Esophagus (tissue), 2 donors: ENCODE results near the gene FBXO34. TPM values are rescaled to one million over a fixed set of nuclear protein-coding genes. Genes with fewer than 3 reads are reported as not detected.
A peak's percentile ranks its signal among the peaks of the same experiment; 100 is the strongest.

Source experiments
- H3K27ac ChIP-seq, 2 donors: one replicate each; pipeline ENCODE4 v1.5.1; 2013; ENCODE audit warnings: low read depth in 2 of 2, mild to moderate bottlenecking in 2 of 2, inconsistent platforms in 1 of 2, low read length in 1 of 2, moderate library complexity in 1 of 2
- H3K27me3 ChIP-seq, 2 donors: one replicate each; pipeline ENCODE4 v1.6.1; 2013; ENCODE audit warnings: low read length in 2 of 2, control low read depth in 1 of 2, mild to moderate bottlenecking in 1 of 2; ENCODE audit not compliant: insufficient read depth in 2 of 2, control insufficient read depth in 1 of 2
- H3K36me3 ChIP-seq, 2 donors: one replicate each; pipeline ENCODE4 v1.6.1; 2013; ENCODE audit warnings: low read length in 1 of 2; ENCODE audit not compliant: control insufficient read depth in 2 of 2, insufficient read depth in 2 of 2
- H3K4me1 ChIP-seq, 2 donors: one replicate each; pipeline ENCODE4 v1.6.1; 2013; ENCODE audit warnings: low read length in 1 of 2; ENCODE audit not compliant: control insufficient read depth in 2 of 2, insufficient read depth in 2 of 2
- H3K4me3 ChIP-seq, 2 donors: one replicate each; pipeline ENCODE4 v1.5.1; 2013; ENCODE audit warnings: low read length in 2 of 2, mild to moderate bottlenecking in 2 of 2, low read depth in 1 of 2, moderate library complexity in 1 of 2
- H3K9me3 ChIP-seq, 2 donors: one replicate each; pipeline ENCODE4 v1.6.1; 2013; ENCODE audit warnings: mild to moderate bottlenecking in 2 of 2, low read depth in 1 of 2, low read length in 1 of 2, moderate library complexity in 1 of 2; ENCODE audit not compliant: control insufficient read depth in 2 of 2, insufficient read depth in 1 of 2
- WGBS, 2 donors: extraction: QIAGEN DNeasy Blood & Tissue Kit; methylation state at CpG; one replicate each; pipeline ENCODE4 v1.1.7; 2013; 5-methylcytosine and 5-hydroxymethylcytosine counted together
- polyA plus RNA-seq, 2 donors: library from polyadenylated mRNA; stranded (reverse); fragments of 200-250 nt; gene quantifications; one replicate each; pipeline ENCODE4 v1.2.3, GENCODE V29; 2013
- donor health status: healthy with polysubstance abuse.
- donor health status: Bipolar disorder and iron deficiency.

The FBXO34 gene
- polyA plus RNA-seq, 2 donors = 24.3 to 36.8 TPM

- Histone ChIP-seq H3K36me3 (peaks cover 0 to 18% of the 10 kb centered on the region in 2 donors), H3K4me3 (no peak overlapping the region), H3K4me1 (no peaks in the 10 kb centered on the region), H3K9me3 (no peaks in the 10 kb centered on the region), H3K27ac (no peak overlapping the region), H3K27me3 (no peaks in the 10 kb centered on the region)
- 44 to 46% methylated on average over 4 of the region's 4 CpGs for WGBS, 2 donors
Observed at GRCh38 chr14:55348766-55349453, 77.7 kb downstream of the FBXO34 start.

DNA sequence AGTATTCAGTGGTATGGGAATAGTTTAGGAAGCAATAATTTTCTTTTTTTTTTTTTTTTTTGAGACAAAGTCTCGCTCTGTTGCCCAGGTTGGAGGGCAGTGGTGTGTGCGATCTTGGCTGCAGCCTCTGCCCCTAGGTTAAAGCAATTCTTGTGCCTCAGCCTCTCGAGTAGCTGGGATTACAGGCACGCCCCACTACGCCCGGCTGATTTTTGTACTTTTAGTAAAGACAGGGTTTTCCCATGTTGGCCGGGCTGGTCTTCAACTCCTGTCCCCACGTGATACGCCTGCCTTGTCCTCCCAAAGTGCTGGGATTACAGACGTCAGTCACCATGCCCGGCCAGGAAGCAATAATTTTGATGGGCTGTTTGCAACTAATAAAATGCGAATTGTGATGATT lies 78.3 kb downstream of the FBXO34 start:
- Histone ChIP-seq H3K27ac (no peak overlapping the region), H3K27me3 (no peaks in the 10 kb centered on the region), H3K4me3 (no peak overlapping the region), H3K4me1 (peaks cover 0 to 3% of the 10 kb centered on the region in 2 donors), H3K9me3 (no peaks in the 10 kb centered on the region), H3K36me3 (peaks cover 0 to 18% of the 10 kb centered on the region in 2 donors)
- WGBS, 2 donors = 59 to 65% methylated on average over 12 of the region's 12 CpGs

- no peaks in the 10 kb centered on the region for H3K27me3 ChIP-seq
- H3K9me3 ChIP-seq = no peaks in the 10 kb centered on the region
- H3K27ac ChIP-seq = no peak overlapping the region
- WGBS, 2 donors = 95 to 97% methylated on average over 4 of the region's 4 CpGs
- H3K4me3 ChIP-seq = no peak overlapping the region
- H3K36me3 ChIP-seq = peaks cover 0 to 20% of the 10 kb centered on the region in 2 donors
- H3K4me1 ChIP-seq = peaks cover 0 to 3% of the 10 kb centered on the region in 2 donors
Observed at GRCh38 chr14:55350461-55350860, 79.2 kb downstream of the FBXO34 start.

DNA sequence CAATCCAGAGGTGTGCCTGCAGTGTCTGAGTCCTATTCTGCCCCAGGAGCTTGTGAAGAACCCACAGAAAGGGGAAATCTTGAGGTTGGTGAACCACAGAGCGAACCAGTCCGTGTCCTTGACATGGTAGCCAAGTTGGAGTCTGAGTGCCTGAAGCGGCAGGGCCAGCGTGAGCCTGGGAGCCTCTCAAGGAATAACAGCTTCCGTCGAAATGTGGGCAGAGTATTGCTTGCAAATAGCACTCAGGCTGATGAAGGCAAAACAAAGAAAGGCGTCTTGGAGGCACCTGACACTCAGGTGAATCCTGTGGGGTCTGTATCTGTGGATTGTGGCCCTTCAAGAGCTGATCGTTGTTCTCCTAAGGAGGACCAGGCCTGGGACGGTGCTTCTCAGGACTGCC lies 79.9 kb downstream of the FBXO34 start:
- Histone ChIP-seq H3K4me1 (peaks cover 0 to 3% of the 10 kb centered on the region in 2 donors), H3K9me3 (no peaks in the 10 kb centered on the region), H3K4me3 (no peak overlapping the region), H3K27ac (no peak overlapping the region), H3K27me3 (no peaks in the 10 kb centered on the region), H3K36me3 (peaks cover 0 to 26% of the 10 kb centered on the region in 2 donors)
- WGBS, 2 donors = 93 to 95% methylated on average over 9 of the region's 9 CpGs

DNA sequence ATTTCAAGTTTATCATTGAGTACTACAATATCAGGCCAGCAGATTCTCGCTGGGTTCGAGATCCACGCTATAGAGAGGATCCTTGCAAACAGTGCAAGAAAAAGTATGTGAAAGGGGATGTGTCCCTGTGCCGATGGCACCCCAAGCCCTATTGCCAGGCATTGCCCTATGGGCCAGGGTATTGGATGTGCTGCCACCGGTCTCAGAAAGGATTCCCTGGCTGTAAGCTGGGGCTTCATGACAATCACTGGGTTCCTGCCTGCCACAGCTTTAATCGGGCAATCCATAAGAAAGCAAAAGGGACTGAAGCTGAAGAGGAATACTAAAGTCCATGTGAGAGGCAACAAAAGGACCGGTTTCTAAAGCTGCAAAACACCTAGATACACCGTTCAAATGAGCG lies 81.0 kb downstream of the FBXO34 start:
- Histone ChIP-seq H3K4me3 (no peak overlapping the region), H3K27ac (no peak overlapping the region), H3K9me3 (no peaks in the 10 kb centered on the region), H3K36me3 (peaks cover 0 to 27% of the 10 kb centered on the region in 2 donors), H3K27me3 (no peaks in the 10 kb centered on the region), H3K4me1 (peaks cover 0 to 3% of the 10 kb centered on the region in 2 donors)
- WGBS, 2 donors = 91 to 93% methylated on average over 9 of the region's 9 CpGs

- Histone ChIP-seq H3K36me3 (peaks cover 0 to 27% of the 10 kb centered on the region in 2 donors), H3K27ac (peak overlapping the region; percentile 53 to 70)
Observed at GRCh38 chr14:55353686-55354467, 82.7 kb downstream of the FBXO34 start.

GRCh38 chr14:55354500-55354899 lies 83.3 kb downstream of the FBXO34 start:
- Histone ChIP-seq H3K36me3 (peaks cover 0 to 27% of the 10 kb centered on the region in 2 donors), H3K4me1 (peaks cover 0 to 3% of the 10 kb centered on the region in 2 donors), H3K27me3 (no peaks in the 10 kb centered on the region), H3K4me3 (no peak overlapping the region), H3K27ac (peak overlapping the region; percentile 53 to 70), H3K9me3 (no peaks in the 10 kb centered on the region)
- WGBS, 2 donors = 43 to 44% methylated on average over 5 of the region's 5 CpGs

More at GRCh38 chr14:55353686-55354467, 82.7 kb downstream of the FBXO34 start:
- Histone ChIP-seq H3K27me3 (no peaks in the 10 kb centered on the region), H3K9me3 (no peaks in the 10 kb centered on the region), H3K4me3 (no peak overlapping the region), H3K4me1 (peaks cover 0 to 3% of the 10 kb centered on the region in 2 donors)
- 75 to 80% methylated on average over 11 of the region's 11 CpGs for WGBS, 2 donors

GRCh38 chr14:55355922-55356321 lies 84.7 kb downstream of the FBXO34 start:
- H3K27ac ChIP-seq = no peak overlapping the region
- no peak overlapping the region for H3K4me3 ChIP-seq
- WGBS, 2 donors = 85 to 87% methylated on average over 6 of the region's 6 CpGs
- no peaks in the 10 kb centered on the region for H3K27me3 ChIP-seq
- no peaks in the 10 kb centered on the region for H3K9me3 ChIP-seq
- H3K36me3 ChIP-seq = peaks cover 0 to 22% of the 10 kb centered on the region in 2 donors
- H3K4me1 ChIP-seq = peaks cover 0 to 3% of the 10 kb centered on the region in 2 donors

DNA sequence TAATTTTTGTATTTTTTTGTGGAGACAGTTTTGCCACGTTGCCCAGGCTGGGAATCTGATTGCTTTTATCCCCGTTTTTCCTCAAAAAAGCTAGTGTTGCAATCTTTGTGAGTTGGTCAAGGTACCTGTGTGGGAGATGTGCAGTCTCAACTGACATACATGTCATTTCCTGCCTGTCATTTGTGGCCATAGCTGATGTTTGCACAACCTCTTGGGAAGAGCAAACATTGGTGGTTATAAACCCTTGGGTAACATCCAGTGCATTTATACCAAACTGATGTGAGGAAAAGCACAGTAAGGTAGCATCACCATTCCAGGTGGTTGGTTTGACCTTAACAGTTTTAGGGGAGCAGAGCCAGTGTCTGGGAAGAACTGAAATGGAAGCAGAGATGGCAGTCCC lies 85.7 kb downstream of the FBXO34 start:
- Histone ChIP-seq H3K4me1 (peaks cover 0 to 3% of the 10 kb centered on the region in 2 donors), H3K27ac (no peak overlapping the region)
- 76 to 83% methylated on average over 2 of the region's 2 CpGs for WGBS, 2 donors

More for the DNA sequence above, 85.7 kb downstream of the FBXO34 start:
- Histone ChIP-seq H3K36me3 (peaks cover 0 to 16% of the 10 kb centered on the region in 2 donors), H3K4me3 (no peak overlapping the region), H3K9me3 (no peaks in the 10 kb centered on the region), H3K27me3 (no peaks in the 10 kb centered on the region)
